Measurements from ENCODE around the gene KLKB1. TPM values are rescaled to one million over a fixed set of nuclear protein-coding genes. Genes with fewer than 3 reads are reported as not detected.

KLKB1 gene
- polyA plus RNA-seq, 1 of the 3 experiments (the other 2 are of a cell fraction) = 0.12 TPM

- Histone ChIP-seq H3K4me3 (ENCODE audit: low read depth in 2 of 2, low read length in 1 of 2) (no peak overlapping the region), H3K79me2 (ENCODE audit: insufficient read depth) (no peaks in the 10 kb centered on the region), H3F3A (replicated peaks; ENCODE audit: insufficient read depth) (no peaks in the 10 kb centered on the region), H3K4me1 (ENCODE audit: control insufficient read depth in 1 of 2, insufficient read depth in 2 of 2, low read depth in 1 of 2, low read length in 1 of 2) (no peaks in the 10 kb centered on the region), H3K4me2 (no peak overlapping the region), H4K20me1 (ENCODE audit: insufficient read depth) (no peaks in the 10 kb centered on the region), H3K27ac (ENCODE audit: low read depth in 2 of 2, low read length in 1 of 2) (no peak overlapping the region), H3K27me3 (ENCODE audit: insufficient read depth) (no peaks in the 10 kb centered on the region), H3K9me3 (no peaks in the 10 kb centered on the region), H2AFZ (ENCODE audit: low read depth) (no peak overlapping the region), H3K9ac (no peak overlapping the region), H3K9me2 (no peaks in the 10 kb centered on the region), H3K36me3 (replicated peaks in 1 of 2; ENCODE audit: control insufficient read depth in 1 of 2, insufficient read depth in 2 of 2, low read length in 1 of 2) (no peaks in the 10 kb centered on the region)
- WGBS (ENCODE audit: low lambda C conversion rate) = 74% methylated on average over 2 of the region's 2 CpGs
- CTCF ChIA-PET = no interaction called here
- DNase-seq = no peak
- TF ChIP-seq TAF1 (IDR thresholded peaks at IDR 0.05; ENCODE audit: borderline replicate concordance, low read depth, low read length) (no peak), FOXJ3 (CRISPR knock-in tag; IDR thresholded peaks at IDR 0.05) (no peak), NRF1 (IDR thresholded peaks at IDR 0.05; ENCODE audit: low read depth, low read length) (no peak), FOSL2 (IDR thresholded peaks at IDR 0.05; ENCODE audit: borderline replicate concordance, low read depth) (no peak), SMC3 (IDR thresholded peaks at IDR 0.05; ENCODE audit: low read depth, low read length) (no peak), TCF12 (IDR thresholded peaks at IDR 0.05) (no peak), NFIC (IDR thresholded peaks at IDR 0.05; ENCODE audit: borderline replicate concordance) (no peak), GABPA (IDR thresholded peaks at IDR 0.05; ENCODE audit: low read depth) (no peak), JUND (IDR thresholded peaks at IDR 0.05) (no peak), MXI1 (IDR thresholded peaks at IDR 0.05; ENCODE audit: low read depth, low read length) (no peak), FOXM1 (IDR thresholded peaks at IDR 0.05; ENCODE audit: low read depth) (no peak), YY1 (IDR thresholded peaks at IDR 0.05; ENCODE audit: low read depth) (no peak), TEAD4 (IDR thresholded peaks at IDR 0.05; ENCODE audit: borderline replicate concordance, insufficient read depth) (no peak), POLR2AphosphoS5 (IDR thresholded peaks at IDR 0.05; ENCODE audit: low read depth, low read length) (no peak)
- TF ChIP-seq, protein P1, sequence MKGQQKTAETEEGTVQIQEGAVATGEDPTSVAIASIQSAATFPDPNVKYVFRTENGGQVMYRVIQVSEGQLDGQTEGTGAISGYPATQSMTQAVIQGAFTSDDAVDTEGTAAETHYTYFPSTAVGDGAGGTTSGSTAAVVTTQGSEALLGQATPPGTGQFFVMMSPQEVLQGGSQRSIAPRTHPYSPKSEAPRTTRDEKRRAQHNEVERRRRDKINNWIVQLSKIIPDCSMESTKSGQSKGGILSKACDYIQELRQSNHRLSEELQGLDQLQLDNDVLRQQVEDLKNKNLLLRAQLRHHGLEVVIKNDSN (IDR thresholded peaks at IDR 0.05; ENCODE audit: borderline replicate concordance, low read depth) = no peak
- TF ChIP-seq, protein P2, sequence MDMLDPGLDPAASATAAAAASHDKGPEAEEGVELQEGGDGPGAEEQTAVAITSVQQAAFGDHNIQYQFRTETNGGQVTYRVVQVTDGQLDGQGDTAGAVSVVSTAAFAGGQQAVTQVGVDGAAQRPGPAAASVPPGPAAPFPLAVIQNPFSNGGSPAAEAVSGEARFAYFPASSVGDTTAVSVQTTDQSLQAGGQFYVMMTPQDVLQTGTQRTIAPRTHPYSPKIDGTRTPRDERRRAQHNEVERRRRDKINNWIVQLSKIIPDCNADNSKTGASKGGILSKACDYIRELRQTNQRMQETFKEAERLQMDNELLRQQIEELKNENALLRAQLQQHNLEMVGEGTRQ (IDR thresholded peaks at IDR 0.05; ENCODE audit: borderline replicate concordance, low read depth, low read length) = no peak
- TF ChIP-seq, protein P3, sequence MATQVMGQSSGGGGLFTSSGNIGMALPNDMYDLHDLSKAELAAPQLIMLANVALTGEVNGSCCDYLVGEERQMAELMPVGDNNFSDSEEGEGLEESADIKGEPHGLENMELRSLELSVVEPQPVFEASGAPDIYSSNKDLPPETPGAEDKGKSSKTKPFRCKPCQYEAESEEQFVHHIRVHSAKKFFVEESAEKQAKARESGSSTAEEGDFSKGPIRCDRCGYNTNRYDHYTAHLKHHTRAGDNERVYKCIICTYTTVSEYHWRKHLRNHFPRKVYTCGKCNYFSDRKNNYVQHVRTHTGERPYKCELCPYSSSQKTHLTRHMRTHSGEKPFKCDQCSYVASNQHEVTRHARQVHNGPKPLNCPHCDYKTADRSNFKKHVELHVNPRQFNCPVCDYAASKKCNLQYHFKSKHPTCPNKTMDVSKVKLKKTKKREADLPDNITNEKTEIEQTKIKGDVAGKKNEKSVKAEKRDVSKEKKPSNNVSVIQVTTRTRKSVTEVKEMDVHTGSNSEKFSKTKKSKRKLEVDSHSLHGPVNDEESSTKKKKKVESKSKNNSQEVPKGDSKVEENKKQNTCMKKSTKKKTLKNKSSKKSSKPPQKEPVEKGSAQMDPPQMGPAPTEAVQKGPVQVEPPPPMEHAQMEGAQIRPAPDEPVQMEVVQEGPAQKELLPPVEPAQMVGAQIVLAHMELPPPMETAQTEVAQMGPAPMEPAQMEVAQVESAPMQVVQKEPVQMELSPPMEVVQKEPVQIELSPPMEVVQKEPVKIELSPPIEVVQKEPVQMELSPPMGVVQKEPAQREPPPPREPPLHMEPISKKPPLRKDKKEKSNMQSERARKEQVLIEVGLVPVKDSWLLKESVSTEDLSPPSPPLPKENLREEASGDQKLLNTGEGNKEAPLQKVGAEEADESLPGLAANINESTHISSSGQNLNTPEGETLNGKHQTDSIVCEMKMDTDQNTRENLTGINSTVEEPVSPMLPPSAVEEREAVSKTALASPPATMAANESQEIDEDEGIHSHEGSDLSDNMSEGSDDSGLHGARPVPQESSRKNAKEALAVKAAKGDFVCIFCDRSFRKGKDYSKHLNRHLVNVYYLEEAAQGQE (IDR thresholded peaks at IDR 0.05; ENCODE audit: low read depth, low read length) = no peak
- TF ChIP-seq, protein P4, sequence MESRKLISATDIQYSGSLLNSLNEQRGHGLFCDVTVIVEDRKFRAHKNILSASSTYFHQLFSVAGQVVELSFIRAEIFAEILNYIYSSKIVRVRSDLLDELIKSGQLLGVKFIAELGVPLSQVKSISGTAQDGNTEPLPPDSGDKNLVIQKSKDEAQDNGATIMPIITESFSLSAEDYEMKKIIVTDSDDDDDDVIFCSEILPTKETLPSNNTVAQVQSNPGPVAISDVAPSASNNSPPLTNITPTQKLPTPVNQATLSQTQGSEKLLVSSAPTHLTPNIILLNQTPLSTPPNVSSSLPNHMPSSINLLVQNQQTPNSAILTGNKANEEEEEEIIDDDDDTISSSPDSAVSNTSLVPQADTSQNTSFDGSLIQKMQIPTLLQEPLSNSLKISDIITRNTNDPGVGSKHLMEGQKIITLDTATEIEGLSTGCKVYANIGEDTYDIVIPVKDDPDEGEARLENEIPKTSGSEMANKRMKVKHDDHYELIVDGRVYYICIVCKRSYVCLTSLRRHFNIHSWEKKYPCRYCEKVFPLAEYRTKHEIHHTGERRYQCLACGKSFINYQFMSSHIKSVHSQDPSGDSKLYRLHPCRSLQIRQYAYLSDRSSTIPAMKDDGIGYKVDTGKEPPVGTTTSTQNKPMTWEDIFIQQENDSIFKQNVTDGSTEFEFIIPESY (IDR thresholded peaks at IDR 0.05; ENCODE audit: borderline replicate concordance, low read depth) = no peak
- POLR2A ChIA-PET = no interaction called here
Observed at GRCh38 chr4:186228514-186228894, 1.2 kb downstream of the KLKB1 start.

All from SK-N-SH (cell line).